B cell (primary cell): ENCODE measurements around the gene ATP9B. TPM values are rescaled to one million over a fixed set of nuclear protein-coding genes. Genes with fewer than 3 reads are reported as not detected.

Experiments used
- ATAC-seq: fragments of 200-7000 bp; cut with Tn5 transposase; one replicate; pipeline ENCODE4 v1.10.0; 2021; ENCODE audit warnings: low read depth, mild to moderate bottlenecking, moderate number of reproducible peaks, moderate library complexity
- CTCF ChIA-PET: fragments of 350-600 bp; sonication (Branson Sonifier 250); formaldehyde crosslinking; loops from one replicate; lab custom pipeline; 2021; ENCODE audit warnings: antibody characterized with exemption, inconsistent platforms; lab: Charles Lee
- POLR2A ChIA-PET: fragments of 350-600 bp; sonication (Branson Sonifier 250); formaldehyde crosslinking; loops from one replicate; lab custom pipeline; 2021; ENCODE audit warnings: antibody characterized with exemption; lab: Charles Lee
- DNase-seq: peaks from one replicate; pipeline ENCODE4 v3.0.0; 2013
- H2AFZ ChIP-seq: 2 replicates; pipeline ENCODE4 v1.6.1; 2012; ENCODE audit warnings: mild to moderate bottlenecking, low read depth, low read length; ENCODE audit not compliant: insufficient read depth, poor library complexity, severe bottlenecking
- H3K27ac ChIP-seq, 2 donors: 1 replicate in 1 of 2; 2 replicates in 1 of 2; pipeline ENCODE4 v1.5.1; 2012 to 2013; ENCODE audit warnings: low read length in 2 of 2, mild to moderate bottlenecking in 2 of 2, moderate library complexity in 1 of 2
- H3K27me3 ChIP-seq, 4 experiments: fragments of 200-600 bp in 1 of 4; sonication (generic) in 1 of 4; replicated peaks in 1 of 4; 1 replicate in 2 of 4; 2 replicates in 2 of 4; pipeline versions ENCODE4 v1.6.1 to v1.7.0; 2013 to 2016; ENCODE audit warnings: low read length in 3 of 4, mild to moderate bottlenecking in 2 of 4, mixed read lengths in 1 of 4, moderate library complexity in 1 of 4; ENCODE audit not compliant: insufficient read depth in 4 of 4, control insufficient read depth in 3 of 4; ENCODE audit errors: control extremely low read depth in 1 of 4
- H3K36me3 ChIP-seq, 2 experiments: replicated peaks in 1 of 2; 1 replicate in 1 of 2; 2 replicates in 1 of 2; pipeline versions ENCODE4 v1.6.1 to v1.7.1; 2013; ENCODE audit warnings: low read length in 1 of 2; ENCODE audit not compliant: insufficient read depth in 2 of 2, control insufficient read depth in 1 of 2; ENCODE audit errors: control extremely low read depth in 1 of 2, extremely low read depth in 1 of 2
- H3K4me1 ChIP-seq, 2 donors: fragments of 200-600 bp in 1 of 2; sonication (generic) in 1 of 2; 1 replicate in 1 of 2; 2 replicates in 1 of 2; pipeline versions ENCODE4 v1.5.1 to v1.6.1; 2013 to 2017; ENCODE audit warnings: low read length in 2 of 2; ENCODE audit not compliant: control insufficient read depth in 2 of 2, insufficient read depth in 2 of 2
- H3K4me2 ChIP-seq: replicated peaks from 2 replicates; pipeline ENCODE3; 2012; ENCODE audit warnings: mild to moderate bottlenecking, low read depth, low read length; ENCODE audit not compliant: poor library complexity, severe bottlenecking
- H3K4me3 ChIP-seq, 5 experiments: fragments of 200-600 bp in 1 of 5; sonication (generic) in 1 of 5; 1 replicate in 3 of 5; 2 replicates in 2 of 5; pipeline versions ENCODE4 v1.5.1 to v1.7.0; 2011 to 2016; ENCODE audit warnings: low read length in 4 of 5, mild to moderate bottlenecking in 4 of 5, low read depth in 2 of 5, control low read depth in 1 of 5, moderate library complexity in 1 of 5; ENCODE audit not compliant: insufficient read depth in 1 of 5; ENCODE audit errors: control extremely low read depth in 1 of 5, extremely low read depth in 1 of 5
- H3K79me2 ChIP-seq: fragments of 200-600 bp; sonication (generic); one replicate; pipeline ENCODE4 v1.6.0; 2016; ENCODE audit warnings: low read length; ENCODE audit not compliant: control insufficient read depth, insufficient read depth
- H3K9ac ChIP-seq: fragments of 200-600 bp; sonication (generic); 2 replicates; pipeline ENCODE4 v1.6.1; 2017; ENCODE audit warnings: mild to moderate bottlenecking, low read length, moderate library complexity
- H3K9me3 ChIP-seq, 3 donors: one replicate each; pipeline versions ENCODE4 v1.6.1 to v1.7.1; 2013; ENCODE audit warnings: low read length in 2 of 3; ENCODE audit not compliant: control insufficient read depth in 2 of 3, insufficient read depth in 1 of 3; ENCODE audit errors: control extremely low read depth in 1 of 3
- H4K20me1 ChIP-seq: 2 replicates; pipeline ENCODE4 v1.6.0; 2012; ENCODE audit warnings: mild to moderate bottlenecking, low read length; ENCODE audit not compliant: insufficient read depth, control insufficient read depth, poor library complexity, severe bottlenecking
- H3K27ac Mint-ChIP-seq: one replicate; pipeline ENCODE4 v1.8.0; 2021; ENCODE audit warnings: mixed read lengths
- H3K27me3 Mint-ChIP-seq: one replicate; pipeline ENCODE4 v1.8.0; 2021; ENCODE audit warnings: mixed read lengths
- H3K4me1 Mint-ChIP-seq: one replicate; pipeline ENCODE4 v1.8.0; 2021; ENCODE audit warnings: mixed read lengths
- H3K4me3 Mint-ChIP-seq: one replicate; pipeline ENCODE4 v1.8.0; 2021; ENCODE audit warnings: mixed read lengths
- H3K9me3 Mint-ChIP-seq: one replicate; pipeline ENCODE4 v1.8.0; 2022; ENCODE audit warnings: mixed read lengths; ENCODE audit not compliant: insufficient read depth
- CTCF ChIP-seq: fragments of 200-600 bp; IDR thresholded peaks from one replicate; pipeline ENCODE4 v1.8.0; 2022; ENCODE audit warnings: antibody characterized with exemption, mild to moderate bottlenecking
- EZH2 ChIP-seq: IDR thresholded peaks from 2 replicates; pipeline ENCODE4 v1.6.1; 2012; ENCODE audit warnings: borderline replicate concordance, low read depth, mild to moderate bottlenecking, moderate library complexity, low read length; ENCODE audit not compliant: insufficient read depth, poor library complexity, severe bottlenecking
- WGBS: methylation state at CpG from one replicate; pipeline ENCODE4 v1.1.5; 2013; ENCODE audit warnings: missing lambda C conversion rate; ENCODE audit not compliant: insufficient coverage; 5-methylcytosine and 5-hydroxymethylcytosine counted together
- intact Hi-C: fragments of 100-400 bp; cut with micrococcal nuclease; formaldehyde crosslinking; loops from one replicate; pipeline ENCODE4 v1.10.0; 2022
- polyA plus RNA-seq: library from polyadenylated mRNA; depleted of rRNA; stranded (reverse); fragments of >200 nt; gene quantifications from 2 replicates; pipeline ENCODE4 v1.2.3, GENCODE V29; 2012
- total RNA-seq, 2 donors: library from RNA; stranded (reverse); fragments of 120-200 nt in 1 of 2; gene quantifications; 1 replicate in 1 of 2; 2 replicates in 1 of 2; pipeline versions ENCODE4 v1.2.3 to v1.2.4, GENCODE V29; 2013 to 2022

Gene ATP9B
- total and polyA plus RNA-seq, 2 donors (not counting 1 experiment from before 2014, with no cell fraction given): 34.3 to 71.7 TPM

- POLR2A ChIA-PET: interaction anchor here (0.7 to 1.0 kb wide), 4 partner anchors 117 to 756 kb away, joined by 3 to 8 read pairs (median 5); no protein-coding TSS in a partner anchor
- no peak for TF ChIP-seq EZH2
- no peak for TF ChIP-seq CTCF
- CTCF ChIA-PET: interaction anchor here (0.7 to 5.7 kb wide), 8 partner anchors 8 to 643 kb away, joined by 3 to 55 read pairs (median 6); no protein-coding TSS in a partner anchor
- WGBS: 97% methylated on average over 8 of the region's 8 CpGs
- Mint-ChIP-seq H3K4me3 (peak overlapping the region; percentile 56), H3K4me1 (peaks cover 28% of the 10 kb centered on the region), H3K27me3 (peaks cover 4% of the 10 kb centered on the region), H3K9me3 (no peaks in the 10 kb centered on the region), H3K27ac (peak overlapping the region; percentile 61)
- Histone ChIP-seq H3K4me1 (peaks cover 24 to 29% of the 10 kb centered on the region in 2 donors), H3K9me3 (no peaks in the 10 kb centered on the region), H3K9ac (no peak overlapping the region), H2AFZ (no peak overlapping the region), H3K27ac (peak overlapping the region in 1 of 2 donors; percentile 66), H3K4me2 (no peak overlapping the region), H4K20me1 (peaks cover 7% of the 10 kb centered on the region), H3K79me2 (peaks cover 9% of the 10 kb centered on the region), H3K36me3 (no peaks in the 10 kb centered on the region), H3K4me3 (no peak overlapping the region), H3K27me3 (peaks cover 0 to 3% (median 0%) of the 10 kb centered on the region in 4 experiments)
- no peak for ATAC-seq
- DNase-seq: no peak
- intact Hi-C loops: loop anchor here (5.0 kb wide), 2 partner anchors 45 to 75 kb away; no protein-coding TSS in a partner anchor
These were observed 323.0 kb downstream of the ATP9B start for GRCh38 chr18:79392226-79392625.

GRCh38 chr18:79393181-79393634 is 324.0 kb downstream of the ATP9B start:
- Mint-ChIP-seq H3K4me1 (peaks cover 30% of the 10 kb centered on the region), H3K4me3 (peak overlapping the region; percentile 85), H3K27ac (peak overlapping the region; percentile 79), H3K27me3 (peaks cover 4% of the 10 kb centered on the region), H3K9me3 (no peaks in the 10 kb centered on the region)
- Histone ChIP-seq H2AFZ (peak overlapping the region; percentile 68), H3K79me2 (peaks cover 19% of the 10 kb centered on the region), H3K4me3 (peak overlapping the region in 4 of 5 experiments; percentile 42 to 78 (median 60)), H3K9ac (peak overlapping the region; percentile 69), H3K9me3 (no peaks in the 10 kb centered on the region), H3K4me1 (peaks cover 34 to 39% of the 10 kb centered on the region in 2 donors), H3K36me3 (no peaks in the 10 kb centered on the region), H3K27ac (peak overlapping the region; percentile 49 to 66), H3K27me3 (peaks cover 0 to 3% (median 0%) of the 10 kb centered on the region in 4 experiments), H4K20me1 (peaks cover 16% of the 10 kb centered on the region), H3K4me2 (peak overlapping the region; percentile 99)
- POLR2A ChIA-PET: interaction anchor here (0.7 to 2.3 kb wide), 4 partner anchors 10 to 130 kb away, joined by 3 to 5 read pairs (median 4); no protein-coding TSS in a partner anchor
- DNase-seq (peak; percentile 72), ATAC-seq (peak; percentile 13)
- TF ChIP-seq EZH2 (no peak), CTCF (no peak)
- intact Hi-C loops: loop anchor here (5.0 kb wide), 2 partner anchors 44 to 74 kb away; no protein-coding TSS in a partner anchor
- CTCF ChIA-PET: interaction anchor here (0.8 to 5.7 kb wide), 8 partner anchors 12 to 252 kb away, joined by 3 to 55 read pairs (median 4); no protein-coding TSS in a partner anchor
- under 1% methylated on average over 29 of the region's 30 CpGs for WGBS
